Neural progenitor cell (in vitro differentiated cells): ENCODE data around the gene USP7. TPM values are rescaled to one million over a fixed set of nuclear protein-coding genes. Genes with fewer than 3 reads are reported as not detected.

Experiments
- DNase-seq: peaks from one replicate; pipeline ENCODE4 v3.0.0-alpha.2; 2016; ENCODE audit warnings: low spot score
- H2AFZ ChIP-seq: fragments of 200-600 bp; sonication (generic); replicated peaks from 2 replicates; pipeline ENCODE4 v1.6.1; 2016; ENCODE audit warnings: antibody characterized with exemption
- H3F3A ChIP-seq: fragments of 200-600 bp; sonication (generic); 2 replicates; pipeline ENCODE4 v1.6.1; 2016; ENCODE audit warnings: antibody characterized with exemption, low read depth
- H3K27ac ChIP-seq: fragments of 200-600 bp; sonication (generic); 2 replicates; pipeline ENCODE4 v1.5.1; 2016; ENCODE audit warnings: mild to moderate bottlenecking
- H3K27me3 ChIP-seq: fragments of 200-600 bp; sonication (generic); 2 replicates; pipeline ENCODE4 v1.6.1; 2016; ENCODE audit warnings: mild to moderate bottlenecking, moderate library complexity
- H3K36me3 ChIP-seq: fragments of 200-600 bp; sonication (generic); 2 replicates; pipeline ENCODE4 v1.5.1; 2016
- H3K4me1 ChIP-seq: fragments of 200-600 bp; sonication (generic); 2 replicates; pipeline ENCODE4 v1.6.1; 2016; ENCODE audit warnings: mixed run types
- H3K4me2 ChIP-seq: fragments of 200-600 bp; sonication (generic); 2 replicates; pipeline ENCODE4 v1.6.1; 2016
- H3K4me3 ChIP-seq: fragments of 200-600 bp; sonication (generic); 2 replicates; pipeline ENCODE4 v1.5.1; 2016
- H3K79me2 ChIP-seq: fragments of 200-600 bp; sonication (generic); 2 replicates; pipeline ENCODE4 v1.6.1; 2016; ENCODE audit warnings: low read depth
- H3K9ac ChIP-seq: fragments of 200-600 bp; sonication (generic); 2 replicates; pipeline ENCODE4 v1.6.1; 2016
- H3K9me3 ChIP-seq: fragments of 200-600 bp; sonication (generic); 2 replicates; pipeline ENCODE4 v1.5.1; 2016; ENCODE audit warnings: low read depth
- H4K20me1 ChIP-seq: fragments of 200-600 bp; sonication (generic); 2 replicates; pipeline ENCODE4 v1.6.1; 2016; ENCODE audit warnings: low read depth
- H3K27ac Mint-ChIP-seq: 3 replicates; pipeline ENCODE4 v1.8.0; 2021; ENCODE audit warnings: mixed read lengths
- H3K27me3 Mint-ChIP-seq: 2 replicates; pipeline ENCODE4 v1.8.0; 2022; ENCODE audit warnings: low read depth, mild to moderate bottlenecking, inconsistent platforms, moderate library complexity, mixed read lengths; ENCODE audit not compliant: insufficient read depth
- H3K36me3 Mint-ChIP-seq: 3 replicates; pipeline ENCODE4 v1.8.0; 2021; ENCODE audit warnings: mixed read lengths
- H3K4me1 Mint-ChIP-seq: 3 replicates; pipeline ENCODE4 v1.8.0; 2021; ENCODE audit warnings: mixed read lengths
- H3K4me3 Mint-ChIP-seq: 3 replicates; pipeline ENCODE4 v1.8.0; 2021; ENCODE audit warnings: mild to moderate bottlenecking, moderate library complexity, mixed read lengths
- H3K9me3 Mint-ChIP-seq: 3 replicates; pipeline ENCODE4 v1.8.0; 2020; ENCODE audit warnings: mixed read lengths
- CTCF ChIP-seq: fragments of 200-600 bp; sonication (generic); IDR thresholded peaks from 2 replicates; pipeline ENCODE4 v1.5.1; 2017; ENCODE audit warnings: antibody characterized with exemption, mild to moderate bottlenecking
- EZH2 ChIP-seq: fragments of 200-600 bp; sonication (generic); IDR thresholded peaks from 2 replicates; pipeline ENCODE4 v1.6.1; 2017; ENCODE audit warnings: antibody characterized with exemption, mild to moderate bottlenecking, moderate library complexity
- EZH2phosphoT487 ChIP-seq: fragments of 200-600 bp; sonication (generic); IDR thresholded peaks from 2 replicates; pipeline ENCODE4 v1.6.1; 2017; ENCODE audit warnings: antibody characterized with exemption
- total RNA-seq: library from RNA; depleted of rRNA; stranded (reverse); fragments of >200 nt; gene quantifications from 2 replicates; pipeline ENCODE4 v1.2.3, GENCODE V29; 2015; ENCODE audit warnings: low replicate concordance

The USP7 gene
- total RNA-seq, 1 donor from 2014 or later = 90.3 TPM

- Histone ChIP-seq H3K36me3 (peaks cover 17% of the 10 kb centered on the region), H3K27ac (no peak overlapping the region)
- no peaks in the 10 kb centered on the region for H3K9me3 Mint-ChIP-seq
These were observed 47.0 kb downstream of the USP7 start for GRCh38 chr16:8916541-8917225.

GRCh38 chr16:8915722-8916301, 47.9 kb downstream of the USP7 start:
- H3K36me3 Mint-ChIP-seq = peaks cover 72% of the 10 kb centered on the region
- H3K27me3 Mint-ChIP-seq = peaks cover 5% of the 10 kb centered on the region
- H3K27me3 ChIP-seq = no peaks in the 10 kb centered on the region
- H3K4me3 Mint-ChIP-seq = no peak overlapping the region
- peaks cover 26% of the 10 kb centered on the region for H3K79me2 ChIP-seq
- peaks cover 31% of the 10 kb centered on the region for H3K4me1 Mint-ChIP-seq
- no peak overlapping the region for H3K9ac ChIP-seq
- H3K4me3 ChIP-seq = no peak overlapping the region
- TF ChIP-seq EZH2 = no peak
- TF ChIP-seq CTCF = no peak
- TF ChIP-seq EZH2phosphoT487 = no peak
- H3K9me3 Mint-ChIP-seq = no peaks in the 10 kb centered on the region
- no peak overlapping the region for H3K27ac Mint-ChIP-seq
- no peaks in the 10 kb centered on the region for H3K9me3 ChIP-seq
- peaks cover 49% of the 10 kb centered on the region for H4K20me1 ChIP-seq
- no peak overlapping the region for H3K4me2 ChIP-seq
- no peak overlapping the region for H3K27ac ChIP-seq
- no peak overlapping the region for H2AFZ ChIP-seq
- H3K36me3 ChIP-seq = peaks cover 17% of the 10 kb centered on the region
- H3K4me1 ChIP-seq = peaks cover 8% of the 10 kb centered on the region
- peak; percentile 29 for DNase-seq
- peaks cover 4% of the 10 kb centered on the region for H3F3A ChIP-seq

More at GRCh38 chr16:8916541-8917225, 47.0 kb downstream of the USP7 start:
- Mint-ChIP-seq H3K27ac (no peak overlapping the region), H3K27me3 (peaks cover 3% of the 10 kb centered on the region), H3K36me3 (peaks cover 70% of the 10 kb centered on the region), H3K4me3 (no peak overlapping the region), H3K4me1 (peaks cover 39% of the 10 kb centered on the region)
- H3K79me2 ChIP-seq = peaks cover 23% of the 10 kb centered on the region
- no peak overlapping the region for H3K4me3 ChIP-seq
- H3K9me3 ChIP-seq = no peaks in the 10 kb centered on the region
- no peak overlapping the region for H3K9ac ChIP-seq
- no peak overlapping the region for H3K4me2 ChIP-seq
- no peaks in the 10 kb centered on the region for H3K27me3 ChIP-seq
- DNase-seq = no peak
- peaks cover 4% of the 10 kb centered on the region for H3F3A ChIP-seq
- no peak for TF ChIP-seq CTCF
- TF ChIP-seq EZH2 = no peak
- TF ChIP-seq EZH2phosphoT487 = no peak
- H4K20me1 ChIP-seq = peaks cover 42% of the 10 kb centered on the region
- peaks cover 8% of the 10 kb centered on the region for H3K4me1 ChIP-seq
- no peak overlapping the region for H2AFZ ChIP-seq

- no peak overlapping the region for H2AFZ ChIP-seq
- H3F3A ChIP-seq = peaks cover 4% of the 10 kb centered on the region
- no peak overlapping the region for H3K4me2 ChIP-seq
- H3K9me3 Mint-ChIP-seq = no peaks in the 10 kb centered on the region
- H3K4me1 ChIP-seq = peaks cover 8% of the 10 kb centered on the region
- peaks cover 5% of the 10 kb centered on the region for H3K27me3 Mint-ChIP-seq
- TF ChIP-seq EZH2phosphoT487 = no peak
- no peak for TF ChIP-seq CTCF
- H3K36me3 Mint-ChIP-seq = peaks cover 64% of the 10 kb centered on the region
- peaks cover 27% of the 10 kb centered on the region for H3K79me2 ChIP-seq
- no peak overlapping the region for H3K9ac ChIP-seq
- no peak overlapping the region for H3K27ac Mint-ChIP-seq
- H4K20me1 ChIP-seq = peaks cover 57% of the 10 kb centered on the region
- DNase-seq = no peak
- peaks cover 17% of the 10 kb centered on the region for H3K36me3 ChIP-seq
- no peak overlapping the region for H3K27ac ChIP-seq
- no peaks in the 10 kb centered on the region for H3K27me3 ChIP-seq
- H3K4me1 Mint-ChIP-seq = peaks cover 16% of the 10 kb centered on the region
- no peak overlapping the region for H3K4me3 Mint-ChIP-seq
- no peaks in the 10 kb centered on the region for H3K9me3 ChIP-seq
- H3K4me3 ChIP-seq = no peak overlapping the region
These were observed 49.6 kb downstream of the USP7 start for GRCh38 chr16:8914098-8914497.
